ENCODE results near the gene CDK1. TPM values are rescaled to one million over a fixed set of nuclear protein-coding genes. Genes with fewer than 3 reads are reported as not detected.

Gene CDK1
- total RNA-seq, 1 experiment from 2014 or later = 78.9 TPM

- Histone ChIP-seq H2BK5ac (ENCODE audit: insufficient read length, low read length) (no peak overlapping the region), H2BK15ac (ENCODE audit: low read depth, low read length) (no peak overlapping the region), H3K56ac (ENCODE audit: insufficient read length, low read depth, low read length) (no peak overlapping the region), H3K4me1 (ENCODE audit: insufficient read depth, low read length) (peaks cover 3% of the 10 kb centered on the region; the same call in 1 of the 2 replicates), H2AK5ac (ENCODE audit: insufficient read length, low read length) (no peak overlapping the region), H4K8ac (replicated peaks; ENCODE audit: insufficient read length, low read depth, low read length) (no peak overlapping the region), H4K91ac (ENCODE audit: insufficient read length, low read depth, low read length) (no peak overlapping the region), H2BK20ac (ENCODE audit: low read depth, low read length, poor library complexity, severe bottlenecking) (no peak overlapping the region), H3K23ac (ENCODE audit: insufficient read length, low read depth, low read length) (no peak overlapping the region), H3K14ac (ENCODE audit: insufficient read depth, low read length) (no peak overlapping the region), H2BK12ac (ENCODE audit: insufficient read length, low read depth, low read length) (no peak overlapping the region), H3K79me2 (ENCODE audit: insufficient read depth, low read length) (no peaks in the 10 kb centered on the region; the same call in 1 of the 2 replicates), H3K4me2 (ENCODE audit: insufficient read depth, insufficient read length, low read length) (peak overlapping the region; percentile 90), H2AFZ (ENCODE audit: low read length) (no peak overlapping the region), H3K23me2 (ENCODE audit: insufficient read length, low read depth, low read length, poor library complexity, severe bottlenecking) (peaks cover 12% of the 10 kb centered on the region), H3K18ac (ENCODE audit: insufficient read length, low read depth, low read length) (no peak overlapping the region), H4K5ac (ENCODE audit: insufficient read length, low read depth, low read length) (no peak overlapping the region), H3T11ph (ENCODE audit: low read length) (no peak overlapping the region), H3K27me3 (ENCODE audit: insufficient read depth, low read length) (no peaks in the 10 kb centered on the region), H2BK120ac (ENCODE audit: low read depth, low read length, poor library complexity, severe bottlenecking) (no peak overlapping the region), H3K27ac (ENCODE audit: insufficient read length, low read depth, low read length) (no peak overlapping the region), H3K4ac (ENCODE audit: low read depth, low read length) (no peak overlapping the region), H4K20me1 (ENCODE audit: control insufficient read depth, insufficient read depth, insufficient read length) (no peaks in the 10 kb centered on the region), H3K79me1 (ENCODE audit: insufficient read depth, low read depth, low read length, poor library complexity, severe bottlenecking) (no peaks in the 10 kb centered on the region), H3K9me3 (ENCODE audit: control insufficient read depth, low read depth, low read length) (no peaks in the 10 kb centered on the region), H3K9ac (ENCODE audit: extremely low read depth, insufficient read length, low read length) (no peak overlapping the region)
- WGBS (ENCODE audit: extremely low coverage, insufficient read length, low lambda C conversion rate) = no CpG with 5 or more reads among the region's 3 CpGs
- Mint-ChIP-seq H3K27me3 (ENCODE audit: low read depth) (no peaks in the 10 kb centered on the region), H3K4me1 (peaks cover 20 to 31% of the 10 kb centered on the region in 2 experiments), H3K36me3 (ENCODE audit: insufficient read depth in 1 of 3, low read depth in 3 of 3) (no peaks in the 10 kb centered on the region), H3K27ac (no peak overlapping the region), H3K9me3 (no peaks in the 10 kb centered on the region), H3K4me3 (peak overlapping the region; percentile 87 to 94)
- DNase-seq = no peak
- TF ChIP-seq CTCF (conservative IDR thresholded peaks at IDR 0.05) = no peak
Observed at GRCh38 chr10:60731134-60731885, 47.0 kb upstream of the CDK1 start.
